Esophagus mucosa (tissue), 1 donor: ENCODE data around the gene WNT6. TPM values are rescaled to one million over a fixed set of nuclear protein-coding genes. Genes with fewer than 3 reads are reported as not detected.

Experiments
- ATAC-seq: fragments of 200-7000 bp; cut with Tn5 transposase; one replicate; pipeline ENCODE4 v1.9.1; 2020
- total RNA-seq: library from RNA; stranded (reverse); gene quantifications from one replicate; pipeline ENCODE4 v1.2.4, GENCODE V29; 2023
- donor health status: DM: yes; HTN: yes; CAD: no.

WNT6 gene
- total RNA-seq, 1 donor from 2014 or later, result not detected

DNA sequence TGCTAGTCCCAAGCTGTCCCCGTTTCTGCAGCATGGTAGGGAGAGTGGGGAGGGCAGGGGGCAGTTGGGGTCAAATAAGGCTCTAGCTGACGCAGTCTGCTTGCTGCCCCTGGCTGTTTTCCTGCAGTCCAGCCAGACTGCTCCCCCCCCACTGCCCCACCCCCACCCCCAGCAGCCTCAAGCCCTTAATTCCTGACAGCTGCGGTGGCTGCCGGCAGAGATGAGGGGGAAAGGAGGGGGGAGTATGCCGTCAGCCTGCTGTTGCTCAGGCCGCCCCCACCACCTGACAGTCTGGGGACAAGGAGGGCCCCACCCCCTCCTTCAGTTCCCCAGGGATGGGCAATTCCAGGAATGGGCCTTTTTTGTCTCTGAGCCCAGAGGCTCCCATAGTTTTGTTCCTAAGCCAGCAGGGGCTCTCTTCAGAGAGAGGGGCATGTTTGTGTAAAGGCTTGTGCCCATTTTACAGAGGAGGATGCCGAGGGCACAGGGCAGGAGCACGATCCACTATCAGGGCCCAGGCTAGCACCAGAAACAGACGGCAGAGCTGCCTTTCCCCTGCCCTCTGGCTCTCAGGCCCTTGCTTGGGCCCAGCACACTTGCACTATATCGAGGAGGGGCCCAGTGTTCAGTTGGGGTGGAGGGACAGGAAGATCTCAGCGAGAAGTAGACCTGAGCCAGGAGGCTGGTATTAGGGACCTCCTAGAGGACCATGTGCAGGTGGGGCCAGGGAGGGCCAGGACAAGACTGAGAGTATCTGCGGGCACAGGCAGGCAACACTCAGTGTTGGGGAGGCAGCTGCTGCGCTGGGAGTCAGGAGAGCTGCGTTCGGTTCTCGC is 19.5 kb downstream of the WNT6 start:
- ATAC-seq, result no peak

DNA sequence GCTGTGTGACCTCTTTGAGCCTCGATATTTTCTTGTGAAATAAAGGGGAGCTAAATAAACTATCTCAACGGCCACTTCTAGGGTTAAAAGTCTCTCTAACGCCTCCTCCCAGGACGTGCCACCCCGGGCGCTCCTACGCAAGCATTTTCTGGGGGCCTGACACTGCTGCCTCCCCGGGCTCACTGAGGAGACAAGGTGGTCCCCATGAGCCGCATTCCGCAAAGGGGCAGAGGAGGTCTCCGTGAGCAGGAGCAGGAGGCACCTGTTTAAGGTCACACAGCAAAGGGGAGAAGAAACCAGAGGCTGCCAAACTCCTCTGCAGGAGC is 20.1 kb downstream of the WNT6 start:
- no peak for ATAC-seq

DNA sequence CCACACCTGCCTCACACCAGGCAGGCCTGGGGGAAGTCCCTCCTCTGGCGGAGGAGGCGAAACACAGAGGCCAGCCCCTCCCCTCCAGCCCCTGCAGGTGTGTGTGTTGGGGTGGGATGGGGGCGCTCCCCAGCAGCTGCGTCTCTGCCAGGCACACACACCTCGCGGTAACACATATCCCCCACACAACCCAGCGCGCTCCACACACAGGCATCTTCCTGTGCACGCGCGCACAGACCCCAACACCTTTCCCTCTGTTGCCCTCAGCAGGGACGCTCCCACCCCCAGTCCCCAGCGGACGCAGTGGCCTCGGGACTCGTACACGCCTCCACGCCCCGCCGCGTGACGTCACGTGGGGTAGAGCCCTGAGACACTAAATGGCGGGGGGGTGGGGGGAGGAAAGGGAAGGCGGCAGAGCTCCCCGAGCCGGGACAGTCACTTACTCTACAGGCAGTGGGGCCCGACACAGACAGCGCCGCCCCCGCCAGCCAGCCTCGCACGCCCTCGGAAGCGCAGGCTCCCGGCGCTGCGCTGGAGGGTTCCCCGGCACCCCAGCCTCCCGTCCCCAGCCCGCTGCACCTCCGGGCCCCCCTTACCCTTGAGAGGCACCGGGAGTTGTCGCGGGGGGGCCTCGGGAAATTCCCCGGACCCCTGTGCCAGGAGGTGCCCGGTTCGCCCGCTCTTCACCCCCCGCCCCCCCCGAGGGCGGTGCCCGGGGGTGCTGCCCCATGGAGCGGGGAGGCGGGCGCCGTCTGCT is 20.7 kb downstream of the WNT6 start, which contains the start of gene WNT10A:
Gene WNT10A (plus strand): TSS at position 751 of the 757 bp plus-strand sequence. CDS start 144 bp downstream, outside the sequence.
- ATAC-seq, result peak; percentile 57

DNA sequence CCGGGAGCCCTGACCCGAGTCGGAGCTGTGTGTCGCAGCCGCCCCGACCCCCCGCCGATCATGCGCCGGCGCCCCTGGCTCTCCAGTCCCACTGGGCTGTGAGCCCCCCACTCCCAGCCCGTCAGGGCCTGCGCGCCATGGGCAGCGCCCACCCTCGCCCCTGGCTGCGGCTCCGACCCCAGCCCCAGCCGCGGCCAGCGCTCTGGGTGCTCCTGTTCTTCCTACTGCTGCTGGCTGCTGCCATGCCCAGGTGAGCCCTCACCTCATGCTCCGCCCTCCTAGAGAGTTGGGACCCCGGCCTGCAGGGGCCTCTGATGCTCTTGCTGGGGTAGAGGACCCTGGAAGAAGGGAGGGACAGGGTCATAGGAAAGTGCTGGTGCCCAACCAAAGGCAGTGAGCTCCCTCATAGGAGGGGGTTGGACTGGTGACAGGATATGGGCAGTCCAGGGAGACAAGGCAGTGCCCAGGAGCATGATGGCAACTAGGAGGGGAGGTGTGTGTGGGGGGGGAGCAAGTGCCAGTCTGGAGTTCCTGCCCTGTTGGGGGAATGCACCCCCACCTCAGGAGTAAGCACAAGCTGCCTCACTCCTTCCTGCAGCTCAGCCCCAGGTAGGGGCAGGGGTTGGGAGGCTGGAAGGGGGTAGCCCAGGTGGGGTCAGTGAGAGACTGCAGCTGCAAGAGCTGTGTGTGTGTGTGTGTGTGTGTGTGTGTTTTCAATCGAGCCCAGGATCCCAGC is 21.4 kb downstream of the WNT6 start:
- ATAC-seq, result no peak

DNA sequence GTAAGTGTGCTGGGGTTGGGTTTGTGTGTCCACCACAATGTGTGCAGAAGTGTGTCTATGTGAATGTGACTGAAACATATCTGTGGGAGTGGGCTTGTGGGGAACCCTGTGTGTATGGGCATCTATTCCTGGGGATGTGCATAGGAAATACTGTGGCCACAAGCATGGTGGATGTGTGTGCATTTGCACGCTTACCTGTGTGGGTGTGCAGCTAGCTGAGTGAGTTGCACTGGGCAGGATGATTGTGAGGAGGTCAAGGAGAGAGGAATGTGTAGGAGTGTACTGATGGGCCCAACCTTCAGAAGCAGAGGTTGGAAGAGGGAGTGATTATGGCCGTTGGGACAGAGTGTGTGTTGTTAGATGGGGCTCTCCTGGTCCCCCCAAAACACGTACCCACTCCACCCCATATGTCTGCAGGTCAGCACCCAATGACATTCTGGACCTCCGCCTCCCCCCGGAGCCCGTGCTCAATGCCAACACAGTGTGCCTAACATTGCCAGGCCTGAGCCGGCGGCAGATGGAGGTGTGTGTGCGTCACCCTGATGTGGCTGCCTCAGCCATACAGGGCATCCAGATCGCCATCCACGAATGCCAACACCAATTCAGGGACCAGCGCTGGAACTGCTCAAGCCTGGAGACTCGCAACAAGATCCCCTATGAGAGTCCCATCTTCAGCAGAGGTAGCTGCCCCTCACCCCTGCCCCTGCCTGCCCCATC is 22.3 kb downstream of the WNT6 start:
- no peak for ATAC-seq

DNA sequence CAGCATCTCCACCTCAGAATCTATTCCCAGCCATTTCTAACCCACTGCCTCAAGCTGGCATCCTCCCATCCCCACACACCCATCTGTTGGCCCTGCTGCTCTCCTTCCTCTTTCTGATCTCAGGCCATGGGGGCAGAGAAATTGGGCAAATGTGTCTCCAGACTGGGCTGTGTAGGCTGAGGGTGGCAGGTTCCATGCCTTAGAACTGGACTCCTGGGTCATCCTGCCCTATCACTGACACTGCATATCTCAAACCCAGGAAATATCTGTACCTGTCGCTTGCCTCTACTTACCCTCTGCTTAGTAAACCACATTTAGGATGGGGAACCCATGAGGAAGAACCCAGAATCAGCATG is 22.8 kb downstream of the WNT6 start:
- ATAC-seq, result no peak

DNA sequence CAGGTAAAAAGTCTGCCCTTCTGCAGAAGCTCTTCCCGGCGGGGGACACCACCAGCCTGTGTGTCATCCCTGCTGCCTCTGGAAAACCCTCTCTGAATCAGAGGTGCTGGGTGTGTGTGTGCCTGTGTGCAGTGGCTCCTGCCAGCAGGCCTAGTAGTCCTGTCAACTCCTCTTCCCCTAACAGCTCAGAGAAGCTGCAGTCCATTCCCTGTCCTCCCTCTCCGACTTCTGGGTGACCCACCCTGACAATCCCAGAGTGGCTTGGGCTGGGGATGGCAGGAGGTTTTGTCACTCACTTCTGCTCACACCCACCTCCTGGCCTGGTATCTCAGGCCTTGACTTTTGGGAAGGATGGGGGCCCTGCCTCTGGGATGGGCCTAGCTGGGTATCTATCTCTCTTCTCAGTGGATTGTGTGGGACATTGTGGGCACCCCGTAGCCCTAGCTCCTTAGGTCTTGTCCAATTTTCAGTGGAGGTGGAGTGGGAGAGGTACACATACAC is 23.3 kb downstream of the WNT6 start:
- ATAC-seq, result peak; percentile 50

DNA sequence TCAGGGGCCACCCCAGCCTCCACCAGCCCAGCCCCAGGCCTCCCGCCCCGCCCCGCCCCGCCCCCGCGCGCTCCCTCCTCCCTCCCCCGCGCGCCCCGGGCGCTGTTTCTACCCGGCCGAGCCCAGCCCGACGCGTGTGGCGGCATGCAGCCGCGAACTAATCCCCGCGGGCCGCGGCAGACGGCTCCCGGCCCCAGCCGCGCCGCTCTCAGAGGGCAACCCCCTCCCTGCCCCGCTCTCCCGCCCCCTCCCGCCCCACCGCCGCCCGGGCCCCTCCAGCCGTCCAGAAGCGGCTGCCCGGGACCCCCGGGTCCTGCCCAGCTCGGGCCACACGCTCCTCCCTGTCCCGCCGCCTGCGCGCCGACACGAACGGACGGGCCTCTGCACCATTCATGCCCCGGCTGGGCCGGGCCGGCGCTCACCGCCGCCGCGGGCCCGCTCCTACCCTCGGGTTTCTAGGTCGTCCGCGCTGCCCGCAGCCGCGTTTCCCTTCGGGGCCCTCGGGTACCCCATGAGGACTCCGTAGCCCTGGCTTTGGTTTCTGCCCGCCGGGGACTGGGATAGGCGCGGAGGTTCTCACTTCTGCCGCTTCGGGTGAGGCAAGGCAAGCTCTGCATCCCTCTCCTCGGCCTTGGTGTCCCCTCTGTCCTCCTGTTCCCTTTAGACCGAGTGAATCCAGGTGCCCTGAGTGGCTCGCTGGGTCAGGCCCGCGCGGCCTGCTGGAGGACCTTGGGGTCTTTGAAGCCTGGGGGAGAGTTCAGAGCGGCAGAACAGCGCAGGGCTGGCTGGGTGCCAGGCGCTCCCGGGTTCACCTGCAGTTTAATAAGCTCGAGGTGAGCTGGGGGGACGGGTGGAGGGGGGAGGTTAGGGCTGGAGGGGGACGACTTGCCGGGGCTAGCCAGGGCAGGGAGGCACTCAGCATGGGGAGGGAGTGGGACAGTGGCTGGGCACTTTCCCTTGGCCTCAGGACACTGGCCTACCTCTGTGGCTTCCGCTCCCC is 24.2 kb downstream of the WNT6 start:
- ATAC-seq, result peak; percentile 63

DNA sequence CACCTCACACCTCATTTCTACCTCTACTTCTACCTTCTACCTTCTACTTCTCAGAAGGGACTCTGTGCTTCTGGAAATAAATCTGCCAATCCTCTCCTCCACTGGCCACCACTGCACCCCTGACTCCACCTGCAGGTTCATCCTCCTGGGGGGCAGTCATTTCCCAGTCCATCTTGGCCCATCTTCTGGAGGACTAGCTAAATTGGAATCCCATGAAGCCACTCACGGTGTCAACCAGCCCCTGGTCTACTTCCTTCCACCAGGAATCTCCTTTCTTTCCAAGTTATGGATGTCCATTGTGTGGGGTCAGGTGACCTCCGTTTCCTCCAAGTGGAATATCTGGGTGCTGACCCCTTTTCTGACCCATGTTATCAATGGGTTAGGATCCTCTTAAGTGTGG is 24.9 kb downstream of the WNT6 start:
- ATAC-seq, result no peak

DNA sequence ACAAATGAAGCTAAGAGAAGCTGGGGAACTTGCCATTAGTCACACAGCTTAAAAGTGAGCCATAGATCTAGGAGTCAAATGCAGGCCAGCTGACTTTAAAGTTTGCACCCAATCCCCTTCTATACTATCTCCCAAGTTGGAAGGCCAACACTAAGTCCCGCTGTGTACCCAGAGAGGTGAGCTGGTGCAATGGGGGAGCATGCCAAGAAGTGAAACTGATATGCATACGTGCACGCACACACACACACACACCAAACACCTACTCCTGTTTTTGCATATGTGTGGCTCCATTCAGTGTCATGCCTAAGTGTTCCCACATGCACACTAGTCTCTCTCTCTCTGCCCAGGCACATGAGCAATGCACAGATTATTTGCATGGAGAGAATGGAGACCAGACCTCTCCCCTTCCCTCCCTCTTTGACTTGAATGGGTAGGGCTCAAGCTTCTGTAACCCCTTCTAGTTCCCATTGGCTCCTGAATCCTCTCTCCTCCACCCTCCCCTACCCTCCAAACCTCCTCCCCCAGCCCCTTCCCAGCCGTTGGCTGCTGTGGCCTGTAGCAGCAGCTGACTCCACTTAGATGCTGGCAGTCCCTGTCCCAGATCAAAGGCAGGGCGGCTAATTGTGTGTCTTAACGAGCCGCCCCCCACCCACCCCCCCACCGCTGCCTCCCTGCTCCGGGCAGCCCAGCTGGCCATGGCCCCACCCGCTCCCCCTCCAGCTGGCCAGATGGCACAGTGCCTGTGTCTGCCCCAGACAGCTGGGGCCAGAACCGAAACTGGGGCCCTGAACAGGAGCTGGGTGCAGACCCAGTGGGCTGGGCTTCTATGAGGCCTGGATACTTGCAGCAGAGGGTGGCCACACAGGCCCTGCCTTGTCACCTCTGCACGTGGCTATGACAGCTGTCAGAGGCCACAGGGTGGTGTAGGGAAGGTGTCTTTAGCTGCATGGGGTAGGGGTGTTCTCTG is 26.7 kb downstream of the WNT6 start:
- ATAC-seq, result peak; percentile 5

DNA sequence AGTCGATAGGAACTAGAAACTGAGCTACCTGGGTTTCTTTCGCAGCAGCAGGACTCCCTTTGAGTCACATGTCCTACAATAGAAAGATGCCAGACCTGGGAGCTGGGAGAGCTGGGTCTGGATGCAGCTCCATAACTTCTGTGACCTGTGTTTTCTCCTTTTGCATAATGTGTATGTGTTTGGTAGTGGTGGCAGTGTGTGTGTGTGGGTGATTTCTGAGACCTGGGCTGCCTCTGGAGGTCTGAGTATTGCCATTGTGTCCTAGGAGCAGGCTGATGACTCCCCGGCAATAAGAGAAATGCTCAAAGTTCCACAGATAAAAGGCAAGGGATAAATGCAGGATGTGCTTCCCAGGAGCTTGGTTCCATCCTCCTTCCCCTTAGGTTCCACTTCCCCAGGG is 27.5 kb downstream of the WNT6 start:
- no peak for ATAC-seq

DNA sequence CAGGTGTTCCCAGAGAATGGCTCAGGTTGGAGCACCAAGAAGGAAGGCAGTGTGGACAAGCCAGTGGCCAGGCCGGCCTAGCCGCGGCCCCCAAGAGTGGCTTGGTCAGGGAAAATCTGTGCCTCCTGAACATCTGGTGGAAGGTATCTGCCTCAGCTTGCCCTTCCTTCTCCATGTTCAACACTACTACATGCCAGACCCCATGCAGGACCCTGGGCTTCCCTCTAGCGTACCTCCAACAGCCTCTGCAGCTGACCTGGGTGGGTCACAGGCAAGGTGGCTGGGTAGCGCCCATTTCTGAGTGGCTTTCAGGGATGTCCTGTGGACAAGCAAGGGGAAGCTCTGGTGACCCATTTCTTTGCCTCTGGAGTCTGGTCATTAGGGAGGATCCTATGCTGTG is 28.7 kb downstream of the WNT6 start:
- ATAC-seq, result no peak

DNA sequence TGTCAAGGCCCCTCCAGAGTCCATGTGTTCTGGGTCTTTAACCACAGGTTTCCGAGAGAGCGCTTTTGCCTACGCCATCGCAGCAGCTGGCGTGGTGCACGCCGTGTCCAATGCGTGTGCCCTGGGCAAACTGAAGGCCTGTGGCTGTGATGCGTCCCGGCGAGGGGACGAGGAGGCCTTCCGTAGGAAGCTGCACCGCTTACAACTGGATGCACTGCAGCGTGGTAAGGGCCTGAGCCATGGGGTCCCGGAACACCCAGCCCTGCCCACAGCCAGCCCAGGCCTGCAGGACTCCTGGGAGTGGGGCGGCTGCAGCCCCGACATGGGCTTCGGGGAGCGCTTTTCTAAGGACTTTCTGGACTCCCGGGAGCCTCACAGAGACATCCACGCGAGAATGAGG is 30.3 kb downstream of the WNT6 start:
- ATAC-seq, result no peak

DNA sequence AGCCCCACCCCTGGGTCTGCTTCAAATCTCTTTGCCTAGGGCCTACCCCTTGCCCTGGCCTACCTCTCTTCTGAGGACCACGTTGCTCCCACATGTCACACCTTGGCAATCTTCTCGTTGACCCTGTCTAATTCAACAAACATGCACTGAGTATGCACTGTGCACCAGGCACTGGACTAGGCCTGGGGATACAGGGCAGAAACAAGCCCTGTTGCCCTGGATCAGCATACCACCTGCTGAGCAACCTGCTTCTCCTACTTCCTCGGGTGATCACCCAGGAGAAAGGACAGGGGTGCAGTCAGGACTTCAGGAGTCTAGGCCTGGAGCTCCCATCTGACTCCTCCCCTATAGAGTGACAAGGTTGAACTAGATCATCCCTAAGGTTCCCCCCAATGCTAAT is 30.8 kb downstream of the WNT6 start:
- ATAC-seq, result no peak

DNA sequence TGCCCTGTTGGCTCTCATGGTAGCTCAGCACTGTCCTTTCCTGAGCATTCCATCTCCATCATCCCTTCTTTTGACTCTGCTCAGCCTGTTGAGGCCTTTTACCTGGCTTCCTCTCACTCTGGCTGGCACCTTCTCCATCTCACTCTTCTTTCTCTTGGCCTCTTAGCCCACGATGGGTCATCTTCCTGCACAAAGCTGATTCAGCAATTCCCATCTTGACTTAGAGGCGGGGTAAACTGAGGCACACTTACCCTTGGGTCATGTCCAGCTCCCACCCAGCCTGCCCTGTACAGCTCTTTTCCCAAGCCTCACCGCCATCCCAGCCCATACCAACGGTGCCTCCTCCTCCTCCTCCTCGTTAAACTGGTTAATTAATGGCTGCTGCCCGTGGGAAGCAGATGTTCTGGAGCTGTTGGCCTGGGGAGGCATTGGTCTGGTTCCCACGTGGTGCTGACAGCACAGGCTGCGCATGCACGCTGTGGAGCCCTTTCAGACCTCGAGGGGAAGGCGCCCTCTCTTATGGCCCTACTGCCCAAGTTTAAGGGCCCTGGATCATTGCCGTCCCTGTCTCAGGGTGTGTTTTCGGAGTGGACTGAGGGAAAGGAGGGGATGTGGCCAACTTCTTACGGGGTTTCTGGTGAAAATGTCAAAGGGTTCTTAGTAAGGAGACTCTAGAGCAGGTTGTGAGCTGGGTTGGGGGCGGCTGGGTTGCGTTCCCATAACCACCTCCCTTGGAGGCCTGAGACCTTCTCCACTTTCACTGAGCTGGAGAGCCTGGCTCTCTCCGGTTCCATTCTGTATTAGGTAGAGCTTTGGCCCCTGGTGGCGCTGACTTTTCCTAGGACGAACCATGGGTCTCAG is 31.9 kb downstream of the WNT6 start:
- ATAC-seq, result no peak

DNA sequence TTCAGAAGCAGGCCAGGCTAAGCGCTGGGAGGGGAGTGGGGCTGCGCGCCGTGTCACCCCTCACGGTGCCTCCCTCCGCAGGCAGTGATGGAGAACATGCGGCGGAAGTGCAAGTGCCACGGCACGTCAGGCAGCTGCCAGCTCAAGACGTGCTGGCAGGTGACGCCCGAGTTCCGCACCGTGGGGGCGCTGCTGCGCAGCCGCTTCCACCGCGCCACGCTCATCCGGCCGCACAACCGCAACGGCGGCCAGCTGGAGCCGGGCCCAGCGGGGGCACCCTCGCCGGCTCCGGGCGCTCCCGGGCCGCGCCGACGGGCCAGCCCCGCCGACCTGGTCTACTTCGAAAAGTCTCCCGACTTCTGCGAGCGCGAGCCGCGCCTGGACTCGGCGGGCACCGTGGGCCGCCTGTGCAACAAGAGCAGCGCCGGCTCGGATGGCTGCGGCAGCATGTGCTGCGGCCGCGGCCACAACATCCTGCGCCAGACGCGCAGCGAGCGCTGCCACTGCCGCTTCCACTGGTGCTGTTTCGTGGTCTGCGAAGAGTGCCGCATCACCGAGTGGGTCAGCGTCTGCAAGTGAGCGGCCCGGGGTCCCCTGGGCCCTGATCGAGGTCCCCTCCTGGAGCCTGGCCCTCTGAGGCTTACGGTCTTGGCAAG is 33.2 kb downstream of the WNT6 start:
- peak; percentile 75 for ATAC-seq

DNA sequence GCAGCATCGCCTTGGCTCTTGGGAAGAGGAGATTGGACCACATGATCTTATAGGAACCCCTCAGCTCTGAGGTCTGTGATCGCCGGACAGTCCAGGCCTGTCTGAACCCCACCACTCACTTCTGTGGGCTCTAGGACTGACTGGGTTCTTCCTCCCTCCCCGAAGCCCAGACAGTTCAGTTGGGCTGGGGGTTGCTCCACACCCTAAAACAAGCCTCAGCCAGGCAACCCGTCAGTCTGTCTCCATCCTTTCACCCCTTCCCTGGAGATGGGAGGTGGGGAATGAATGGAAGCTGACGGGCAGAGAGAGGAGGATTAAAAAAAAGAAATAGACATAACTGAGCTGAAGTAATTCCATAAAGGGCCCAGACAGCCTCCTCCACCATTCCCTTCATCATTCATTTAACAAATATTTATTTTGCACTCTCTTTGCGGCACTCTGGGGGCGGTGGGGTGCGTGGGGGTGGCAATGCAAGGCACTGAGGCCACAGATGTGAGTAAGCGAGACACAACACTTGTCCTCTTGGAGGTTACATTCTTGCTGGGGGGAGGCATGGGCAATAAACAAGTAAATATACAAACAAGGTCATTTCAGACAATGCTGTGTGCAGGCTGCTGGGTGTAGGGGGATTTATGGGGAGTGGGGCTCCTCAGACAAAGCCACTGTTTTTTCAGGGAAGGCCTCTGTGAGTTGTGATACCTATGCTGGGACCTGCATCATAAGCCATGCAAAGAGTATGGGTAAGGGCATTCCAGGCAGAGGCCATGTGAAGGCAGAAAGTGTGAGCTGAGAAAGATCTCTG is 33.9 kb downstream of the WNT6 start:
- ATAC-seq, result no peak
